Astrocyte (in vitro differentiated cells and primary cell): ENCODE results near the gene REPS1. TPM values are rescaled to one million over a fixed set of nuclear protein-coding genes. Genes with fewer than 3 reads are reported as not detected.

Experiments used
- DNase-seq: peaks from one replicate; pipeline ENCODE4 v3.0.0-alpha.2; 2010; ENCODE audit warnings: low read depth
- FAIRE-seq: peaks from 2 replicates; lab custom pipeline; 2011; peaks lifted over from hg19 to GRCh38; lab: Jason Lieb, UNC
- H2AFZ ChIP-seq: 2 replicates; pipeline ENCODE4 v1.6.0; 2012; ENCODE audit warnings: low read depth, low read length, inconsistent platforms
- H3K27ac ChIP-seq: 2 replicates; pipeline ENCODE4 v1.5.1; 2011; ENCODE audit warnings: low read depth, low read length, inconsistent platforms
- H3K27me3 ChIP-seq: 2 replicates; pipeline ENCODE4 v1.6.0; 2011; ENCODE audit warnings: low read length, inconsistent platforms; ENCODE audit not compliant: insufficient read depth
- H3K36me3 ChIP-seq: 2 replicates; pipeline ENCODE4 v1.5.1; 2011; ENCODE audit warnings: low read length, inconsistent platforms; ENCODE audit not compliant: insufficient read depth
- H3K4me1 ChIP-seq: 2 replicates; pipeline ENCODE4 v1.5.1; 2011; ENCODE audit warnings: low read length, inconsistent platforms; ENCODE audit not compliant: insufficient read depth
- H3K4me2 ChIP-seq: 2 replicates; pipeline ENCODE4 v1.6.0; 2012; ENCODE audit warnings: low read length, inconsistent platforms
- H3K4me3 ChIP-seq: 2 replicates; pipeline ENCODE4 v1.5.1; 2011; ENCODE audit warnings: low read depth, mild to moderate bottlenecking, low read length, inconsistent platforms; ENCODE audit not compliant: insufficient read depth
- H3K79me2 ChIP-seq: 2 replicates; pipeline ENCODE4 v1.6.0; 2012; ENCODE audit warnings: mild to moderate bottlenecking, low read length, inconsistent platforms; ENCODE audit not compliant: insufficient read depth
- H3K9ac ChIP-seq: 2 replicates; pipeline ENCODE4 v1.6.0; 2012; ENCODE audit warnings: mild to moderate bottlenecking, low read length, inconsistent platforms
- H3K9me3 ChIP-seq: 2 replicates; pipeline ENCODE4 v1.5.1; 2012; ENCODE audit warnings: low read depth, mild to moderate bottlenecking, low read length, inconsistent platforms; ENCODE audit not compliant: insufficient read depth
- H4K20me1 ChIP-seq: 2 replicates; pipeline ENCODE4 v1.6.0; 2012; ENCODE audit warnings: low read length, inconsistent platforms; ENCODE audit not compliant: insufficient read depth
- H3K27ac Mint-ChIP-seq: one replicate; pipeline ENCODE4 v1.8.0; 2021; ENCODE audit warnings: mild to moderate bottlenecking, mixed read lengths; ENCODE audit not compliant: unreplicated experiment
- H3K27me3 Mint-ChIP-seq: one replicate; pipeline ENCODE4 v1.8.0; 2021; ENCODE audit warnings: low read depth, mixed read lengths; ENCODE audit not compliant: unreplicated experiment
- H3K36me3 Mint-ChIP-seq: one replicate; pipeline ENCODE4 v1.8.0; 2021; ENCODE audit warnings: low read depth, mixed read lengths; ENCODE audit not compliant: unreplicated experiment
- H3K4me1 Mint-ChIP-seq: one replicate; pipeline ENCODE4 v1.8.0; 2021; ENCODE audit warnings: low read depth, mixed read lengths; ENCODE audit not compliant: unreplicated experiment
- H3K4me3 Mint-ChIP-seq: one replicate; pipeline ENCODE4 v1.8.0; 2021; ENCODE audit warnings: mild to moderate bottlenecking, moderate library complexity, mixed read lengths; ENCODE audit not compliant: unreplicated experiment
- H3K9me3 Mint-ChIP-seq: one replicate; pipeline ENCODE4 v1.8.0; 2021; ENCODE audit warnings: mild to moderate bottlenecking, mixed read lengths; ENCODE audit not compliant: unreplicated experiment
- EZH2 ChIP-seq: IDR thresholded peaks from 2 replicates; pipeline ENCODE4 v1.6.1; 2012; ENCODE audit warnings: mild to moderate bottlenecking, low read length, inconsistent platforms; ENCODE audit not compliant: insufficient read depth
- total RNA-seq: library from RNA; stranded (reverse); gene quantifications from 2 replicates; pipeline ENCODE4 v1.2.1, GENCODE V29; 2021
- TF ChIP-seq, protein P1 (sequence below): IDR thresholded peaks from 2 replicates; pipeline ENCODE4 v1.5.1; 2011; ENCODE audit warnings: low read depth, mild to moderate bottlenecking, inconsistent platforms, low read length, moderate library complexity; ENCODE audit not compliant: insufficient read depth

REPS1 gene
- total RNA-seq, 1 donor from 2014 or later: 39.1 TPM

DNA sequence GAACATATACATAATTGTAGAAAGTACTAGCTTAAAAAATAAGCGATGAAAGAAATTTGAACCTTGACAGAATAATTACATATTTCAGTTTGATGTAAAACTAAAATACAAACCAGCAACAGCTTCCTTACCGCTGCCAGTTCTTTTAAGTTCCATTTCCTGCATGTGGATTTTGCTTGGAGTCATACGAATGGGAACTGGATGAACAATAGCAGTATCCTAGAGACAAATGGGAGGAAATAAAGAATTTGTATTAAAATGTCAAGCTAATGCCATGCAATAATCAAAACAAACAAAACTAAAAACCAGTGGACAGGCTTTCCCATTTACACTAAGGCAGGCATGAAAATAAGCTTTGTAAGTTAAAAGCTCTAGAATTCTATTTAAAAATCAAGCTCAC lies 67.1 kb downstream of the REPS1 start:
- no peaks in the 10 kb centered on the region for H3K9me3 Mint-ChIP-seq
- H3K4me1 Mint-ChIP-seq: no peaks in the 10 kb centered on the region
- H3K9me3 ChIP-seq: no peaks in the 10 kb centered on the region
- DNase-seq (no peak), FAIRE-seq (no peak)
- no peak overlapping the region for H3K9ac ChIP-seq
- H3K27ac ChIP-seq: no peak overlapping the region
- no peaks in the 10 kb centered on the region for H3K4me1 ChIP-seq
- H3K4me3 ChIP-seq: no peak overlapping the region
- H3K27me3 ChIP-seq: no peaks in the 10 kb centered on the region
- no peaks in the 10 kb centered on the region for H3K79me2 ChIP-seq
- H3K27me3 Mint-ChIP-seq: no peaks in the 10 kb centered on the region
- no peak overlapping the region for H3K27ac Mint-ChIP-seq
- no peak overlapping the region for H2AFZ ChIP-seq
- peaks cover 23% of the 10 kb centered on the region for H3K36me3 ChIP-seq
- H3K4me3 Mint-ChIP-seq: no peak overlapping the region
- no peaks in the 10 kb centered on the region for H3K36me3 Mint-ChIP-seq
- H3K4me2 ChIP-seq: no peak overlapping the region
- H4K20me1 ChIP-seq: no peaks in the 10 kb centered on the region
- no peak for TF ChIP-seq EZH2
- TF ChIP-seq, protein P1, sequence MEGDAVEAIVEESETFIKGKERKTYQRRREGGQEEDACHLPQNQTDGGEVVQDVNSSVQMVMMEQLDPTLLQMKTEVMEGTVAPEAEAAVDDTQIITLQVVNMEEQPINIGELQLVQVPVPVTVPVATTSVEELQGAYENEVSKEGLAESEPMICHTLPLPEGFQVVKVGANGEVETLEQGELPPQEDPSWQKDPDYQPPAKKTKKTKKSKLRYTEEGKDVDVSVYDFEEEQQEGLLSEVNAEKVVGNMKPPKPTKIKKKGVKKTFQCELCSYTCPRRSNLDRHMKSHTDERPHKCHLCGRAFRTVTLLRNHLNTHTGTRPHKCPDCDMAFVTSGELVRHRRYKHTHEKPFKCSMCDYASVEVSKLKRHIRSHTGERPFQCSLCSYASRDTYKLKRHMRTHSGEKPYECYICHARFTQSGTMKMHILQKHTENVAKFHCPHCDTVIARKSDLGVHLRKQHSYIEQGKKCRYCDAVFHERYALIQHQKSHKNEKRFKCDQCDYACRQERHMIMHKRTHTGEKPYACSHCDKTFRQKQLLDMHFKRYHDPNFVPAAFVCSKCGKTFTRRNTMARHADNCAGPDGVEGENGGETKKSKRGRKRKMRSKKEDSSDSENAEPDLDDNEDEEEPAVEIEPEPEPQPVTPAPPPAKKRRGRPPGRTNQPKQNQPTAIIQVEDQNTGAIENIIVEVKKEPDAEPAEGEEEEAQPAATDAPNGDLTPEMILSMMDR: no peak

- H3K4me3 Mint-ChIP-seq: no peak overlapping the region
- H2AFZ ChIP-seq: no peak overlapping the region
- H3K27me3 Mint-ChIP-seq: no peaks in the 10 kb centered on the region
- peaks cover 5% of the 10 kb centered on the region for H3K36me3 Mint-ChIP-seq
- no peaks in the 10 kb centered on the region for H3K27me3 ChIP-seq
- no peak overlapping the region for H3K4me2 ChIP-seq
- H3K9ac ChIP-seq: no peak overlapping the region
- H3K9me3 ChIP-seq: no peaks in the 10 kb centered on the region
- no peaks in the 10 kb centered on the region for H3K79me2 ChIP-seq
- DNase-seq (no peak), FAIRE-seq (peak; percentile 67)
- H4K20me1 ChIP-seq: no peaks in the 10 kb centered on the region
- no peaks in the 10 kb centered on the region for H3K4me1 ChIP-seq
- H3K9me3 Mint-ChIP-seq: no peaks in the 10 kb centered on the region
- no peak overlapping the region for H3K27ac Mint-ChIP-seq
- H3K27ac ChIP-seq: no peak overlapping the region
- TF ChIP-seq, protein P1: no peak
- H3K4me1 Mint-ChIP-seq: no peaks in the 10 kb centered on the region
- peaks cover 36% of the 10 kb centered on the region for H3K36me3 ChIP-seq
- H3K4me3 ChIP-seq: no peak overlapping the region
These were observed 73.4 kb downstream of the REPS1 start for GRCh38 chr6:138914701-138915100.

DNA sequence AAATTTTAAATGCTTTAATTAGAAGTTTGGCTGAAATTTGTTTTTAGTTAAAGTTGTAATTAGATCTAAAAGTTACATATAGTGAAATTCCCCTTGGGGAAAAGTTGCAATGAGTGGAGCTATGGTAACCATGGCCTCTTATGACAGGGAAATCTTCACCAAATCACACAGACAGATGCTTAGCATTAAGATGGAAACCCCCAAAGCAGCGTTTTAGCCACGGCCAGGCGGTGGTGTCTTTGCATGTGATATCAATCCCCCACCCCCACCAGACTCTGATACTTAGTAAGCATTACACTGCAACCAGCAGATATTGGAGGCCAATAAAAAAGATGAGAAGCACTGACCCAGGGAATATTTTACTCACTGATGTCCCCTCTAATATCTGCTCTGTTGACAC lies 75.7 kb downstream of the REPS1 start:
- DNase-seq: no peak
- Histone ChIP-seq H3K4me1 (no peaks in the 10 kb centered on the region), H3K27ac (no peak overlapping the region), H3K36me3 (peaks cover 35% of the 10 kb centered on the region), H4K20me1 (no peaks in the 10 kb centered on the region), H3K27me3 (no peaks in the 10 kb centered on the region), H3K4me2 (no peak overlapping the region), H3K79me2 (no peaks in the 10 kb centered on the region), H2AFZ (no peak overlapping the region), H3K4me3 (no peak overlapping the region), H3K9me3 (no peaks in the 10 kb centered on the region), H3K9ac (no peak overlapping the region)
- TF ChIP-seq, protein P1: no peak
- no peak for TF ChIP-seq EZH2
- no peaks in the 10 kb centered on the region for H3K27me3 Mint-ChIP-seq
- H3K9me3 Mint-ChIP-seq: no peaks in the 10 kb centered on the region
- H3K27ac Mint-ChIP-seq: no peak overlapping the region
- FAIRE-seq: no peak
- H3K4me1 Mint-ChIP-seq: no peaks in the 10 kb centered on the region
- H3K4me3 Mint-ChIP-seq: no peak overlapping the region
- H3K36me3 Mint-ChIP-seq: peaks cover 5% of the 10 kb centered on the region
